Peyer's patch (tissue), 4 donors: ENCODE data around the gene GPR62. TPM values are rescaled to one million over a fixed set of nuclear protein-coding genes. Genes with fewer than 3 reads are reported as not detected.
A peak's percentile ranks its signal among the peaks of the same experiment; 100 is the strongest.

Experiments
- DNase-seq, 3 donors: peaks; one replicate each; pipeline ENCODE4 v3.0.0-alpha.2; 2017 to 2019
- H3K27ac ChIP-seq, 4 donors: fragments of 200-600 bp; sonication (generic); one replicate each; pipeline ENCODE4 v1.5.1; 2016 to 2019
- H3K27me3 ChIP-seq, 2 donors: fragments of 200-600 bp; sonication (generic); one replicate each; pipeline ENCODE4 v1.5.1; 2019
- H3K36me3 ChIP-seq, 3 donors: fragments of 200-600 bp; sonication (generic); one replicate each; pipeline ENCODE4 v1.5.1; 2016 to 2019
- H3K4me1 ChIP-seq, 4 donors: fragments of 200-600 bp; sonication (generic); one replicate each; pipeline ENCODE4 v1.5.1; 2016 to 2019
- H3K4me3 ChIP-seq, 4 donors: fragments of 200-600 bp; sonication (generic); 1 replicate in 3 of 4; 2 replicates in 1 of 4; pipeline ENCODE4 v1.5.1; 2016 to 2019; ENCODE audit warnings: mild to moderate bottlenecking in 1 of 4
- H3K9me3 ChIP-seq, 4 donors: fragments of 200-600 bp; sonication (generic); one replicate each; pipeline ENCODE4 v1.5.1; 2016 to 2019; ENCODE audit warnings: mild to moderate bottlenecking in 1 of 4
- POLR2A ChIP-seq, 2 donors: fragments of 450-650 bp; IDR thresholded peaks; one replicate each; pipeline ENCODE4 v1.5.1; 2017; ENCODE audit warnings: antibody characterized with exemption in 2 of 2, mild to moderate bottlenecking in 2 of 2, moderate library complexity in 2 of 2
- total RNA-seq, 4 donors: library from RNA; depleted of rRNA; stranded (reverse); fragments of >200 nt; gene quantifications; one replicate each; pipeline ENCODE4 v1.1.0, GENCODE V29; 2016
- TF ChIP-seq, protein P1 (sequence below), 6 experiments: fragments of 450-650 bp in 4 of 6; fragments of 200-600 bp in 2 of 6; sonication (generic) in 1 of 6; IDR thresholded peaks; one replicate each; pipeline ENCODE4 v1.5.1; 2017 to 2019; ENCODE audit warnings: antibody characterized with exemption in 6 of 6, mild to moderate bottlenecking in 3 of 6, moderate library complexity in 1 of 6

Gene GPR62
- total RNA-seq, 4 donors from 2014 or later: not detected

DNA sequence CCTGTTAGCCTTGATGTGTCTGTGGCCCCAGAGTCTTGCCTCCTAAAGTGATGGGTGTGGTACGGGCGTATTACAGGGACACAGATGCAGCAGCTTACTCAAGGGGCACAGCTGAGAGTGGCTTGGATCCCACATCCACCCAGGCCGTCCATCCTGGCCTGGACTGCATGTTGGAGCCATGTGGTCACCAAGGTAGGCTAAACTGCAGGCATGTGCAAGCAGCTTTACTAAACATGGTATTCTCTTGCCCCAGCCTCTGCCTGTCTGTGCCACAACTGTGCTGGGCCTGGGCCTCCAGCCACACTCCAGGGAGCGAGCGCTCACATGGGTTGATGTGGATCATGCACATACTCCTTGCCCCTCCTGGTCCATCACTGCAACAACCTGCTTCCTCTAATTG lies 6.1 kb upstream of the GPR62 start:
- Histone ChIP-seq H3K36me3 (peaks cover 0 to 15% (median 0%) of the 10 kb centered on the region in 3 donors), H3K9me3 (no peaks in the 10 kb centered on the region)
- TF ChIP-seq, protein P1, sequence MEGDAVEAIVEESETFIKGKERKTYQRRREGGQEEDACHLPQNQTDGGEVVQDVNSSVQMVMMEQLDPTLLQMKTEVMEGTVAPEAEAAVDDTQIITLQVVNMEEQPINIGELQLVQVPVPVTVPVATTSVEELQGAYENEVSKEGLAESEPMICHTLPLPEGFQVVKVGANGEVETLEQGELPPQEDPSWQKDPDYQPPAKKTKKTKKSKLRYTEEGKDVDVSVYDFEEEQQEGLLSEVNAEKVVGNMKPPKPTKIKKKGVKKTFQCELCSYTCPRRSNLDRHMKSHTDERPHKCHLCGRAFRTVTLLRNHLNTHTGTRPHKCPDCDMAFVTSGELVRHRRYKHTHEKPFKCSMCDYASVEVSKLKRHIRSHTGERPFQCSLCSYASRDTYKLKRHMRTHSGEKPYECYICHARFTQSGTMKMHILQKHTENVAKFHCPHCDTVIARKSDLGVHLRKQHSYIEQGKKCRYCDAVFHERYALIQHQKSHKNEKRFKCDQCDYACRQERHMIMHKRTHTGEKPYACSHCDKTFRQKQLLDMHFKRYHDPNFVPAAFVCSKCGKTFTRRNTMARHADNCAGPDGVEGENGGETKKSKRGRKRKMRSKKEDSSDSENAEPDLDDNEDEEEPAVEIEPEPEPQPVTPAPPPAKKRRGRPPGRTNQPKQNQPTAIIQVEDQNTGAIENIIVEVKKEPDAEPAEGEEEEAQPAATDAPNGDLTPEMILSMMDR (IDR thresholded peaks at IDR 0.05): no peak
- no peak for TF ChIP-seq POLR2A (IDR thresholded peaks at IDR 0.05)

DNA sequence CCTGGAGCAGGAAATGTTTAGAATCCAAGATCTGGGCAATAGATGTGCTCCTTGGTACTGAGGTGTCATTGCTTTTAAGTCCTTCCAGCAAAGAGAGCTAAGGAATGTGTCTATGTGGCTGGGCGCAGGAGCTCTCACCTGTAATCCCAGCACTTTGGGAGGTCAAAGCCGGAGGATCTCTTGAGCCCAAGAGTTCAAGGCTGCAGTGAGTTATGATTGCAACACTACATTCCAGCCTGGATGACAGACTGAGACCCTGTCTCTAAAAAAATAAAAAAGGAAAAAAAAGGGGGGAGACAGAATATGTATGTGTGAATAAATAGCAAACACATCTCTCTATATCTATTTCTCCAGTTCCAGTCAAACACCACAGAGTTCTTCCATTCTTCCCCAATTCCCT lies 4.3 kb upstream of the GPR62 start:
- peaks cover 0 to 7% (median 2%) of the 10 kb centered on the region in 4 donors for H3K4me1 ChIP-seq
- no peak for DNase-seq

More for the DNA sequence above, 6.1 kb upstream of the GPR62 start:
- Histone ChIP-seq H3K4me3 (no peak overlapping the region), H3K27me3 (no peaks in the 10 kb centered on the region), H3K27ac (no peak overlapping the region), H3K4me1 (no peaks in the 10 kb centered on the region)
- peak in 1 of 3 donors; percentile 15 for DNase-seq

DNA sequence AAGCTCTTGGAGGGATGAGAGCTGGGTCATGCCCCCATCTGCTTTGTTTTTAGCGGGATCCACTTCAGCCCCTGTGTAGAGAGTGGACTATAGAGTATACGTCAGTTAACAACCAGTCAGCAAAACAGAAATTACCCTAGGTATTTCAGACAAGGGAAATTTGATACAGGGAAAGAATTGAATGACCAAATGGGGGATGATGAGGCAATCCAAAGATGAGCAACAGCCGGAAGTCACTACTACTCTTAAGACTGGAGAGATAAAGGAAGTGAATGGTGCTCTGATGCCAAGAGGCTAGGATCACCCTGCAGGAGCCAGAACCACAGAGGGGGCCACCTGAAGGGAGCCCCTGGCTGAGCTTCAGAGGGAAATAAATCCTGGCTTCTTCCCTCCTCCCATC lies 1.7 kb upstream of the GPR62 start:
- H3K4me3 ChIP-seq: no peak overlapping the region
- peaks cover 0 to 6% (median 0%) of the 10 kb centered on the region in 4 donors for H3K9me3 ChIP-seq
- TF ChIP-seq, protein P1 (IDR thresholded peaks at IDR 0.05): no peak
- TF ChIP-seq POLR2A (IDR thresholded peaks at IDR 0.05): no peak
- no peaks in the 10 kb centered on the region for H3K27me3 ChIP-seq
- peaks cover 0 to 15% (median 7%) of the 10 kb centered on the region in 4 donors for H3K4me1 ChIP-seq
- peaks cover 0 to 2% (median 0%) of the 10 kb centered on the region in 3 donors for H3K36me3 ChIP-seq
- H3K27ac ChIP-seq: no peak overlapping the region
- DNase-seq: no peak

More for the DNA sequence above, 4.3 kb upstream of the GPR62 start:
- H3K9me3 ChIP-seq: peaks cover 0 to 6% (median 0%) of the 10 kb centered on the region in 4 donors
- H3K27me3 ChIP-seq: no peaks in the 10 kb centered on the region
- no peak overlapping the region for H3K4me3 ChIP-seq
- no peak for TF ChIP-seq POLR2A (IDR thresholded peaks at IDR 0.05)
- TF ChIP-seq, protein P1 (IDR thresholded peaks at IDR 0.05): no peak
- peaks cover 0 to 11% (median 0%) of the 10 kb centered on the region in 3 donors for H3K36me3 ChIP-seq
- H3K27ac ChIP-seq: no peak overlapping the region

DNA sequence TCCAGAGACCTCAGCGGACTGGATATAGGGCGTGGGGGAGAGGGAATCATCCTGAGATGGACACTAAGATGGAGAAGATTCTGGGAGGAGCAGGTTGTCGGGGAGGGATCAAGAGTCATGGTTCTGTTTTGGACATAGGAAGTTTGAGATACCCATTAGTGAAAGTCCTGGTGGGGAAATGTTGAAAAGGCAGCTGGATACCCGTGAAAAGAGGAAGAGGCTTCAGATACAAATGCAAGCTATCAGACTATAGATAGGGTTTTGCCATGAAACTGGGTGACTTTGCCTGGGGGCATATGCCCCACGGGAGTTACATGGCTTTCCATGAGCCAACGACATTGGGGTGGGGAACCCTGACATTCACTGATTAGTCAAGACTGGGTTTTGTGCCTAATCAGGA lies 1.1 kb upstream of the GPR62 start:
- Histone ChIP-seq H3K4me1 (peaks cover 0 to 15% (median 7%) of the 10 kb centered on the region in 4 donors), H3K27me3 (no peaks in the 10 kb centered on the region), H3K9me3 (peaks cover 0 to 6% (median 0%) of the 10 kb centered on the region in 4 donors), H3K27ac (no peak overlapping the region), H3K36me3 (peaks cover 0 to 3% (median 0%) of the 10 kb centered on the region in 3 donors), H3K4me3 (no peak overlapping the region)
- TF ChIP-seq POLR2A (IDR thresholded peaks at IDR 0.05): no peak
- TF ChIP-seq, protein P1 (IDR thresholded peaks at IDR 0.05): no peak
- DNase-seq: no peak

DNA sequence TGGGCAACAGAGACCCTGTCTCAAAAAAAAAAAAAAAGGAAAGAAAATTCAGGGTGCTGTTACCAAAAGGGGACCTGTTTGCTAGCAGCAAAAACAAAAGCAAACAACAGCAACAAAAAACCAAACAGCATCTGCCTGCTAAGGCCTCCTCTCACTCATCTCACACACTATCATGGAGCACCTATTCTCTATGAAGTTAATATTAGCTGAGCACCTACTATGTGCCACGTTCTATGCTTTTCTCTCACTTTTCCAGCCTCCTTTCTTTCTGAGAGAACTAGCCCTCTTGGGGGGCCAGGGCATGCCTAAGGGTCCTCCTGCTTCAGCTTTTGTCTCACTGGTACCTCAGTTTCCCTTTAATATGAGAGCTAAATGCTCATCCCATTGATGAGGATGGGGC lies 468 bp upstream of the GPR62 start:
- Histone ChIP-seq H3K4me3 (no peak overlapping the region), H3K9me3 (peaks cover 0 to 6% (median 0%) of the 10 kb centered on the region in 4 donors), H3K4me1 (peaks cover 0 to 15% (median 7%) of the 10 kb centered on the region in 4 donors), H3K27ac (no peak overlapping the region), H3K27me3 (no peaks in the 10 kb centered on the region), H3K36me3 (peaks cover 0 to 3% (median 0%) of the 10 kb centered on the region in 3 donors)
- TF ChIP-seq POLR2A (IDR thresholded peaks at IDR 0.05): no peak
- TF ChIP-seq, protein P1 (IDR thresholded peaks at IDR 0.05): no peak
- no peak for DNase-seq
